HUES6 (cell line): ENCODE results near the gene S100A2.

ENCODE experiments used
- H3K27ac ChIP-seq: 2 replicates; pipeline ENCODE4 v1.7.0; 2013; ENCODE audit warnings: low read depth, mild to moderate bottlenecking, low read length, inconsistent platforms
- H3K27me3 ChIP-seq: 2 replicates; pipeline ENCODE4 v1.6.1; 2013; ENCODE audit warnings: low read length; ENCODE audit not compliant: control insufficient read depth, insufficient read depth
- H3K36me3 ChIP-seq: 2 replicates; pipeline ENCODE4 v1.6.1; 2013; ENCODE audit warnings: low read length; ENCODE audit not compliant: control insufficient read depth, insufficient read depth
- H3K4me1 ChIP-seq: 2 replicates; pipeline ENCODE4 v1.6.1; 2013; ENCODE audit warnings: low read length; ENCODE audit not compliant: control insufficient read depth, insufficient read depth
- H3K4me3 ChIP-seq: 2 replicates; pipeline ENCODE4 v1.5.1; 2013; ENCODE audit warnings: low read depth, low read length
- H3K9ac ChIP-seq: one replicate; pipeline ENCODE4 v1.6.1; 2013; ENCODE audit warnings: mild to moderate bottlenecking, low read length
- H3K9me3 ChIP-seq: 2 replicates; pipeline ENCODE4 v1.6.1; 2013; ENCODE audit warnings: low read depth, low read length; ENCODE audit not compliant: control insufficient read depth, insufficient read depth

The S100A2 gene

DNA sequence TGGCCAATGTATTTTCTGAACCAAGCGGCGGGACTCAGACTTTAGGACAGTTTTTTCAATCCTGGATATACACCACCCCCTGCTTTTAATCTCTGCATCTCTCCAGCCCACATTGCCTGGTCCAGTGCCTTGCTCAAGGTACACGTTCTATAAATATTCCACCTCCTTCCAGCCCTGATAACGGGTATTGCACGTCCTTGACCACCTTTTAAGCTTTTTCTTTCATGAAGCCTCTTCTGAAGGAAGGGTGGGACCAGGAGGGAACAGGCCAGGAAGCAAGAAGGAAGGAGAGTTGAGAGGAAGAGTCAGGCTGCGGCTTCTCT lies 43.9 kb upstream of the S100A2 start:
- no peaks in the 10 kb centered on the region for H3K36me3 ChIP-seq
- no peak overlapping the region for H3K9ac ChIP-seq
- H3K27me3 ChIP-seq: peaks cover 11% of the 10 kb centered on the region
- no peaks in the 10 kb centered on the region for H3K9me3 ChIP-seq
- peak overlapping the region; percentile 36; the same call in 1 of the 2 replicates for H3K4me3 ChIP-seq
- peaks cover 67% of the 10 kb centered on the region for H3K4me1 ChIP-seq
- no peak overlapping the region for H3K27ac ChIP-seq

DNA sequence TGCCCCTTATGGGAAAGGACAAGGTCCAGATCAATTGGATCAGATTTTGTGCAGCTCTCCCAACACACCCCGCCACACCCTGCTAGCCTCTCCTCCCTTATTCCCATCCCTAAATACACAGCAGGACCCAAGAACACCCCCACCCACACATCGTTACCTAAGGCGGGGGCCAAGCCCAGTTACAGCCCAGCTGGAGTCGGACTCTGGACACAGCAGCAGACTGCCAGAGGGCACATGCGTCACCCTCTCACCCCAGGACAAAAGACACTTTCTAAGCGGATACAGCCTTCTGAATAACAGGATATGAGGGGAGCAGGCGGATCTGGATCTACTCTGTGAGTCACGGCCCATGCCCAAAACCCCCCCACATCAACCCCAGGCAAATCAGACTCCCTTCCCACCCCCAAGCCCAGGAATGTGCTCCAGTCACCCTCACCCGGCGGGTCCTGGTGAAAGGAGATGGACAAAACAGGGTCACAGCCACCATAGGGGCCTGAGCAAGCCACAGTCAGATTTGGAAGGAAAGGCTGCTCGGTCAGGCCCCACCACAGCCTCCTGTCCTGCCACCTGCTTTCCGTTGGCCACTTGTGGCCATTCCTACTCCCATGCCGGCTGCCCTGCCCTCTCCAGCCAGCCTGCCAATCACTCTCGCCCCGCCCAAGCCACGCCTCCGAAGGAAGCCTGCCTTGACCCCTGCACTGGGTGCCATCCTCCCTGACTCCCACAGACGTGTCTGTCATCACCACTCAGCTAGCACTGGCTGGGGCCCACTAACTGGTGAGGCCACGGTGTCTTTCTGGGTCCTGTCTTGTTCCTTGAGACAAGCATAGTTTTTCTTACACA lies 43.3 kb upstream of the S100A2 start:
- Histone ChIP-seq H3K9ac (peak overlapping the region; percentile 35), H3K27me3 (peaks cover 11% of the 10 kb centered on the region), H3K4me1 (peaks cover 67% of the 10 kb centered on the region), H3K9me3 (no peaks in the 10 kb centered on the region), H3K36me3 (no peaks in the 10 kb centered on the region), H3K4me3 (peak overlapping the region; percentile 36), H3K27ac (peak overlapping the region; percentile 12; the same call in 1 of the 2 replicates)

DNA sequence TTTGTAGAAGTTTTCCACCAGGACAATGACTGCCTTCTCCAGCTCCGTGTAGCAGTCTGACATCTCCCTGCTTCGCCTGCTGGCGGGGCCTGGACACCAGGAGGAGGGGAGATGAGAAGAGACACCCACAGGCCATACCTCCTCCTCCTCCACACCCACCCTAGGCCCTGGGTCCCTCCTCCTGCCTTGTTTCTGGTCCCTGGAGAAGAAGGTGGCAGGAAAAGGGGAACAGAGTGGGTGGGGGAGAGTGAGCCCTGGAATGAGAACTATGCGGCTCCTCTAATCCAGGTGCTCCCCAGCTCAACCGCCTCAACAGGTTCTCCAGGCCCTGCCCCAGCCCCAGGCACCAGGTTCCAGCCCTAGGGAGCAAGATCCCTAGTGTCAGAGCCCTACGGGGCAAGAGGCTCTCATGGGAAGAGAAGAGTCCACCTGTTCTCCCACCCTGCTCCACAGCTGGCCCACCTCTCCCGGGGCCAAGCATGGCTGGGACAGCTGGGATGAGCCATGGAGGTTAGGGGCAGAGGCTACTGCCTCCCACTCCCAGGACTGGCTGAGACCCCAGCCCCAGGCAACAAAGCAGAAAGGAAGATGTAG lies 42.5 kb upstream of the S100A2 start:
- Histone ChIP-seq H3K9me3 (no peaks in the 10 kb centered on the region), H3K9ac (peak overlapping the region; percentile 35), H3K4me1 (peaks cover 63% of the 10 kb centered on the region), H3K36me3 (no peaks in the 10 kb centered on the region), H3K4me3 (peak overlapping the region; percentile 36; the same call in 1 of the 2 replicates), H3K27me3 (peaks cover 11% of the 10 kb centered on the region), H3K27ac (peak overlapping the region; percentile 12; the same call in 1 of the 2 replicates)

DNA sequence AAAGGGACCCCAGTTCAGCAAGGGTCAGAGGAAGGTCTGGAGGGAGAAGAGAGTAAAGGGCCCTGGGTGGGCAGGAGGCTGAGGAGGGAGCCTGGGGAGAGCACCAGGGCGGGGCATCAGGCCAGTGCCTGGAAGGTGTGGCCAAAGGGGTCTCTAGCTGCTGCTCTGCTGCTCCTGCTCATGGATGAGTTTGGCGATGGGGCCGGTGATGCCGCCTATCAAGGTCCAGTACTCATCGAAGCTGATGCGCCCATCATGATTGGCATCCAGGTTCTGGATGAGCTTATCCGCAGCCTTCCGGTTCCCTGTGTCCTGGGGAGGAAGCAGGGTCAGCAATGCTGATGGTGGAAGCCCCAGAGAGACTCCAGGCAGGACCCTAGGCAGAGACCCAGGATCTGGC lies 41.7 kb upstream of the S100A2 start:
- Histone ChIP-seq H3K4me1 (peaks cover 55% of the 10 kb centered on the region), H3K36me3 (no peaks in the 10 kb centered on the region), H3K27me3 (peaks cover 11% of the 10 kb centered on the region), H3K9ac (no peak overlapping the region), H3K4me3 (no peak overlapping the region), H3K9me3 (no peaks in the 10 kb centered on the region), H3K27ac (no peak overlapping the region)

DNA sequence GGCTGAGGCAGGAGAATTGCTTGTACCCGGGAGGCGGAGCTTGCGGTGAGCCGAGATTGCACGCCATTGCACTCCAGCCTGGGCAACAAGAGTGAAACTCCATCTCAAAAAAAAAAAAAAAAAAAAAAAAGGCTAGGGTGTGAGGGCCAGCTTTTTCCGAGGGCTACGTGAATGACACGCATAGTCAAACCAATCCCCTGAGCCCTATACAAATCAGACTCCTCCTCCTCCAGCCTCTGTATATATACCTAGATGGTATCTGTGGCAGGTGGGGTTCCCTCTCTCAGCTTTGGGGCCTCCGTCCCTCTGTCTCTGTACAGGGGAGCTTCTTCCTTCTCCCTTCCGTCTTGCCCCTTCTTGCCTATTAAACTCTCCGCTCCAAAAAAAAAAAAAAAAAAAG lies 40.5 kb upstream of the S100A2 start:
- Histone ChIP-seq H3K36me3 (no peaks in the 10 kb centered on the region), H3K27ac (no peak overlapping the region), H3K27me3 (peaks cover 11% of the 10 kb centered on the region; the same call in 1 of the 2 replicates), H3K4me1 (peaks cover 46% of the 10 kb centered on the region), H3K9me3 (no peaks in the 10 kb centered on the region), H3K4me3 (no peak overlapping the region), H3K9ac (no peak overlapping the region)

DNA sequence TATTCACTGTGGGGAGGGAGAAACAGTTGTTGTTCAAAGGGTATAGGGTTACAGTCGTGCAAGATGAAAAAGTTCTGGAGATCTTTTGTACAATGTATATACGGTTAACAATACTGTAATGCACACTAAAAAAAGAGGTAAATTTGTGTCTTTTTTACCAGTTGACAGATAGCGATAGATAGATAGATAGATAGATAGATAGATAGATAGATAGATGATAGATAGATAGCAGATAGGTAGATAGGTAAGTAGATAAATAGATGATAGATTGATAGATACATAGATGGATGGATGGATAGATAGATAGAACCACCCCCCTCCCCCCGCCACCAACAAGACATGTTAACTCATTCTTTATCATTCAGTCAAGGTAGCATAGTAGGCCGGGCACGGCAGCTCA lies 37.1 kb upstream of the S100A2 start:
- peaks cover 32% of the 10 kb centered on the region for H3K4me1 ChIP-seq
- no peak overlapping the region for H3K9ac ChIP-seq

DNA sequence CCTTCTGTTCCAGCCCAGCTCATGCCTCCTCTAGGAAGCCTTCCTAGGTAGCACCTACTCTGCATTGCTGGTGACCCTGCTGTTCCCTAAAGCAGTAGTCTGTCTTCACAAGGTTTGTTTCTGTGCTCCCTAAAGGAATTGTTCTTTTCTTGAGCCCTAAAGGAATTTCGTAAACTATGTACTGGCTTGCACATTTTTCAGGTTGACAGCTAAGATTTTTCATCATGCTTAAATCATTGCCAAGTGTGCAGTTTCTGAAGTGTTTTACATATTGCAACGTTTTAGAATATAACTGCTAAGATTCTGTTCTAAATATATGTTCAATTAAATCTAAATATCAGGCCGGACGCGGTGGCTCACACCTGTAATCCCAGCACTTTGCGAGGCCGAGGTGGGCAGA lies 34.2 kb upstream of the S100A2 start:
- Histone ChIP-seq H3K27me3 (no peaks in the 10 kb centered on the region), H3K9ac (no peak overlapping the region), H3K4me3 (no peak overlapping the region), H3K36me3 (no peaks in the 10 kb centered on the region), H3K27ac (no peak overlapping the region), H3K9me3 (no peaks in the 10 kb centered on the region), H3K4me1 (peaks cover 12% of the 10 kb centered on the region)

More for the DNA sequence above, 37.1 kb upstream of the S100A2 start:
- no peak overlapping the region for H3K4me3 ChIP-seq
- no peak overlapping the region for H3K27ac ChIP-seq
- peaks cover 7% of the 10 kb centered on the region; the same call in 1 of the 2 replicates for H3K27me3 ChIP-seq
- H3K36me3 ChIP-seq: no peaks in the 10 kb centered on the region
- no peaks in the 10 kb centered on the region for H3K9me3 ChIP-seq

DNA sequence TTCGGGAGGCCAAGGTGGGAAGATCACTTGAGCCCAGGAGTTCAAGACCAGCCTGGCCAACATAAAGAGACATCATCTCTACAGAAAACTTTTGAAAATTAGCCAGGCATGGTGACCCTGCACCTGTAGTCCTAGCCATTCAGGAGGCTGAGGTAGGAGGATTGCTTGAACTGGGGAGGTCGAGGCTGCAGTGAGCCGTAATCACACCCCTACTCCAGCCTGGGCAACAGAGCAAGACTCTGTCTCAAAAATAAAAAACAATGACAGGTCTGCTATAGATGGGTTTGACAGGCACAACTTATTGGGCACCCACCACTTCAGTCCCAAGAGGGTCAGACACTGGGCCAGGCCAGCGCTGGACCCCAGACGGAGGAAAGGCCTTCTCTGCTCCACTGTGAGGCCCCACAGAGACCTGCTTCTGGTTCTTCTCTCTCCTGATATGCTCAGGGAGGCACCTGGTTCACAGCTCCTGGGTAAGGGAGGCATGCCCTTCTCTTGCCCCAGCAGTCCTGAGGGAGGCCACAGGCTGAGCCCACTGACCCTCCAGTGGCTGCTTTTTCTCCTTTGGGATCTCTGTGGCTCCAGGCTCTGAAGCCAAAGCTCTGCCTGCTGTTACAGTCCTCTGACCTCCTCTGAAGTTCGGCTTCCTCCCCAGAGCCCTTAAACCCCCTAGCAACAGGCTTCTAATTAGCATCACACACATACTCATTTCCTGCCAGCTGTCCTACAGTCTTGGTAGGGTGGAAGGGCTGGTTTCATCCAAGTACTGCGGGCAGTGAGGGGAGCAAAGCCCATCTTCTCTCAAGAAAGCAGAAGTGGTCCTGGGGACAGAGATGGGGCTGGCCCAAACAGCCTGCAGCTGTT lies 32.9 kb upstream of the S100A2 start:
- Histone ChIP-seq H3K9me3 (no peaks in the 10 kb centered on the region), H3K9ac (no peak overlapping the region), H3K4me3 (no peak overlapping the region), H3K36me3 (no peaks in the 10 kb centered on the region), H3K27ac (peak overlapping the region; percentile 33; the same call in 1 of the 2 replicates), H3K27me3 (no peaks in the 10 kb centered on the region), H3K4me1 (peaks cover 12% of the 10 kb centered on the region)

DNA sequence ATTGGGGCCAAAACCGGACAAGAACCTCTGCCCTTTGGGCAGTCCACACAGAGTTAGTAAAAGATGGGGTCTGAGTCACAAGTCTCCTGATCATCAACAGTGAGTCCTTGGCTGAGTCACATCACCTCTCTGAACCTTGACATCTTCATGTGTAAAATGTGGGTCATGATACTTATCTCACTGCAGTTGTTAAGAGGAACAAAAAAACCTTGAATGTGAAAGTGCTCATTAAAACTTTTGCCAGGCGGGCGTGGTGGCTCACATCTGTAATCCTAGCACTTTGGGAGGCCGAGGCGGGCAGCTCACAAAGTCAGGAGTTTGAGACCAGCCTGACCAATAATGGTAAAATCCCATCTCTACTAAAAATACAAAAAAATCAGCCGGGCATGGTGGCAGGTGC lies 31.6 kb upstream of the S100A2 start:
- Histone ChIP-seq H3K9me3 (no peaks in the 10 kb centered on the region), H3K9ac (no peak overlapping the region), H3K27ac (no peak overlapping the region), H3K27me3 (no peaks in the 10 kb centered on the region), H3K36me3 (no peaks in the 10 kb centered on the region), H3K4me1 (peaks cover 12% of the 10 kb centered on the region), H3K4me3 (no peak overlapping the region)

DNA sequence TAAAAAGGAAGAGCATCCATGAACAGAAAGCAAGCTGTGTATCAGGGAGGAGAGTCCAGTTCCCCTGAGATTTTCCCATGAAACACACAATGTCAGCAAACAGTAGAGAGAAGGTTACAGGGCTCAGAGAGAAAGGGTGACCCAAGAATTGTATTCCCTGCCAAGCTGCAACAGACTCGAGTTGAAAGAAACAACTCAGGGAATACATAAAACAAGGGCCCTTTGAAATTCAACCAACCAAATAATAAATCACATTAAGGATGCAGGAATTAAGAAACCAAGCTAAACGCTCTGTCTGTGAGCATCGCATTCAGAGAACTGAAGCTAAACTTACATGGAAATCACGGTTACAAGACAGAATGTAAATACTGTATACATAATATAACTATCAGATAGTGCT lies 27.1 kb upstream of the S100A2 start:
- H3K9ac ChIP-seq: no peak overlapping the region
- no peaks in the 10 kb centered on the region for H3K9me3 ChIP-seq
- no peaks in the 10 kb centered on the region for H3K27me3 ChIP-seq
- no peaks in the 10 kb centered on the region for H3K4me1 ChIP-seq
- no peak overlapping the region for H3K4me3 ChIP-seq
- no peaks in the 10 kb centered on the region for H3K36me3 ChIP-seq
- H3K27ac ChIP-seq: no peak overlapping the region

DNA sequence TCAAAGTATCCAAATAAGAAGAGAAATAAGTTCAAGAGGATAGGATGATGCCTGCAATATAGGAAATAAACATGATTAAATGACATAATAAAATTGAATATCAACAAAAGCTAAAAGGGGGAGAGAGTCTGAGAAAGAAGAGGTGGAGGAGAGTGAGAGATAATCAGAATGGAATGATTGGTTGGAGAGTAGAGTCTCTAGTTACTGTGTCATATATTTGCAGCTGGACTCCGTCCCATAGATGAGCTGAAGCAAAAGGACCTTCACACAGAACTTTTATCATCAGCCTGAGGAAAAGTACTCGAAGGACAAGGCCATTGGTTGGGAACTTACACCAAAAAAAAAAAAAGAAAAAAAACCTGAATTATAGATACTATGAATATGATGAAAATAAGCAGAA lies 22.8 kb upstream of the S100A2 start:
- Histone ChIP-seq H3K9ac (no peak overlapping the region), H3K27me3 (no peaks in the 10 kb centered on the region), H3K4me1 (no peaks in the 10 kb centered on the region), H3K27ac (no peak overlapping the region), H3K9me3 (no peaks in the 10 kb centered on the region), H3K4me3 (no peak overlapping the region), H3K36me3 (no peaks in the 10 kb centered on the region)
